ENCODE data around the gene SPARCL1. TPM values are rescaled to one million over a fixed set of nuclear protein-coding genes. Genes with fewer than 3 reads are reported as not detected.

SPARCL1 gene
- total and polyA plus RNA-seq, 4 donors, result 1.9 to 25.8 (median 13.3) TPM

- no peak for TF ChIP-seq REST (IDR thresholded peaks at IDR 0.05)
- TF ChIP-seq, protein P1, sequence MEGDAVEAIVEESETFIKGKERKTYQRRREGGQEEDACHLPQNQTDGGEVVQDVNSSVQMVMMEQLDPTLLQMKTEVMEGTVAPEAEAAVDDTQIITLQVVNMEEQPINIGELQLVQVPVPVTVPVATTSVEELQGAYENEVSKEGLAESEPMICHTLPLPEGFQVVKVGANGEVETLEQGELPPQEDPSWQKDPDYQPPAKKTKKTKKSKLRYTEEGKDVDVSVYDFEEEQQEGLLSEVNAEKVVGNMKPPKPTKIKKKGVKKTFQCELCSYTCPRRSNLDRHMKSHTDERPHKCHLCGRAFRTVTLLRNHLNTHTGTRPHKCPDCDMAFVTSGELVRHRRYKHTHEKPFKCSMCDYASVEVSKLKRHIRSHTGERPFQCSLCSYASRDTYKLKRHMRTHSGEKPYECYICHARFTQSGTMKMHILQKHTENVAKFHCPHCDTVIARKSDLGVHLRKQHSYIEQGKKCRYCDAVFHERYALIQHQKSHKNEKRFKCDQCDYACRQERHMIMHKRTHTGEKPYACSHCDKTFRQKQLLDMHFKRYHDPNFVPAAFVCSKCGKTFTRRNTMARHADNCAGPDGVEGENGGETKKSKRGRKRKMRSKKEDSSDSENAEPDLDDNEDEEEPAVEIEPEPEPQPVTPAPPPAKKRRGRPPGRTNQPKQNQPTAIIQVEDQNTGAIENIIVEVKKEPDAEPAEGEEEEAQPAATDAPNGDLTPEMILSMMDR (IDR thresholded peaks at IDR 0.05; ENCODE audit: low read depth, low read length, missing input control), result no peak
Observed at GRCh38 chr4:87551361-87551760, 22.2 kb upstream of the SPARCL1 start (continued).

GRCh38 chr4:87547016-87547708 is 18.0 kb upstream of the SPARCL1 start:
- H3K27ac ChIP-seq (ENCODE audit: low read depth in 1 of 2, low read length in 2 of 2), result no peak overlapping the region
- no peaks in the 10 kb centered on the region for H3K4me1 ChIP-seq (ENCODE audit: control insufficient read depth in 4 of 4, insufficient read depth in 4 of 4, low read length in 3 of 4)
- DNase-seq (ENCODE audit: low spot score), result no peak
- no peaks in the 10 kb centered on the region for H3K27me3 ChIP-seq (ENCODE audit: control insufficient read depth in 4 of 4, insufficient read depth in 4 of 4, low read length in 3 of 4)
- H3K4me3 ChIP-seq (ENCODE audit: low read depth in 1 of 3, low read length in 3 of 3), result no peak overlapping the region
- 64% methylated on average over 5 of the region's 5 CpGs for WGBS
- no peaks in the 10 kb centered on the region for H3K9me3 ChIP-seq (ENCODE audit: control insufficient read depth in 4 of 4, low read length in 3 of 4)
- no peak overlapping the region for H3K9ac ChIP-seq (ENCODE audit: low read depth in 1 of 2, low read length in 2 of 2)
- TF ChIP-seq ATF3 (IDR thresholded peaks at IDR 0.05) (no peak), RAD21 (IDR thresholded peaks at IDR 0.05) (no peak), TAF1 (conservative IDR thresholded peaks at IDR 0.05) (no peak), RXRA (IDR thresholded peaks at IDR 0.05) (no peak), HNF4A (conservative IDR thresholded peaks at IDR 0.05) (no peak), JUND (IDR thresholded peaks at IDR 0.05) (no peak), FOXA2 (IDR thresholded peaks at IDR 0.05) (no peak), EGR1 (IDR thresholded peaks at IDR 0.05; ENCODE audit: low read depth in 2 of 2) (no peak), REST (IDR thresholded peaks at IDR 0.05) (no peak), GABPA (IDR thresholded peaks at IDR 0.05 in 1 of 2, conservative IDR thresholded peaks at IDR 0.05 in 1 of 2) (no peak), ZBTB33 (IDR thresholded peaks at IDR 0.05) (no peak), HNF4G (IDR thresholded peaks at IDR 0.05) (no peak), SP1 (IDR thresholded peaks at IDR 0.05) (no peak), YY1 (IDR thresholded peaks at IDR 0.05) (no peak), FOXA1 (IDR thresholded peaks at IDR 0.05) (no peak)
- no peaks in the 10 kb centered on the region for H3K36me3 ChIP-seq (ENCODE audit: control insufficient read depth in 4 of 4, insufficient read depth in 3 of 4, low read depth in 1 of 4, low read length in 3 of 4)

Measured in liver (tissue), 9 donors.